ENCODE results near the gene PPP1R1B. TPM values are rescaled to one million over a fixed set of nuclear protein-coding genes. Genes with fewer than 3 reads are reported as not detected.
A peak's percentile ranks its signal among the peaks of the same experiment; 100 is the strongest.
"Not testable (repeated sequence)": the region's sequence is repeated elsewhere in the genome, so short reads cannot be mapped to it uniquely, and the experiment has no call there.

The PPP1R1B gene
- total RNA-seq = under 1 TPM in 1 of 3 donors, not detected in 2; 0.18 TPM

GRCh38 chr17:39626171-39627046, at the start of gene PPP1R1B:
Gene PPP1R1B (plus strand): TSS chr17:39626952. CDS start chr17:39627393, 441 bp downstream.
- Mint-ChIP-seq H3K4me3 (peak within 1 kb of the TSS; percentile 16), H3K4me1 (ENCODE audit: low read depth) (peaks cover 25% of the 10 kb centered on the region), H3K36me3 (ENCODE audit: insufficient read depth) (no peaks in the 10 kb centered on the region), H3K9me3 (no peaks in the 10 kb centered on the region), H3K27me3 (ENCODE audit: low read depth) (peaks cover 34% of the 10 kb centered on the region)
- DNase-seq (peak; percentile 27), ATAC-seq (no peak)

- peaks cover 7% of the 10 kb centered on the region for H3K27me3 Mint-ChIP-seq (ENCODE audit: low read depth)
- H3K4me3 Mint-ChIP-seq = no peak overlapping the region
- H3K36me3 Mint-ChIP-seq (ENCODE audit: insufficient read depth) = peaks cover 1% of the 10 kb centered on the region
- no peak for ATAC-seq
- H3K9me3 Mint-ChIP-seq = no peaks in the 10 kb centered on the region
- peaks cover 3% of the 10 kb centered on the region for H3K4me1 Mint-ChIP-seq (ENCODE audit: low read depth)
- no peak for DNase-seq
Measured at GRCh38 chr17:39578272-39578671, 48.5 kb upstream of the PPP1R1B start.

- peaks cover 4% of the 10 kb centered on the region for H3K27me3 Mint-ChIP-seq (ENCODE audit: low read depth)
Measured at GRCh38 chr17:39579318-39580081, 47.3 kb upstream of the PPP1R1B start.

GRCh38 chr17:39580082-39580468, 46.7 kb upstream of the PPP1R1B start:
- Mint-ChIP-seq H3K36me3 (ENCODE audit: insufficient read depth) (peaks cover 1% of the 10 kb centered on the region), H3K27me3 (ENCODE audit: low read depth) (peaks cover 4% of the 10 kb centered on the region), H3K4me1 (ENCODE audit: low read depth) (no peaks in the 10 kb centered on the region), H3K9me3 (no peaks in the 10 kb centered on the region), H3K4me3 (no peak overlapping the region)
- DNase-seq = no peak
- no peak for ATAC-seq

More at GRCh38 chr17:39579318-39580081, 47.3 kb upstream of the PPP1R1B start:
- ATAC-seq (no peak), DNase-seq (no peak)
- Mint-ChIP-seq H3K4me3 (no peak overlapping the region), H3K9me3 (no peaks in the 10 kb centered on the region), H3K36me3 (ENCODE audit: insufficient read depth) (peaks cover 1% of the 10 kb centered on the region), H3K4me1 (ENCODE audit: low read depth) (no peaks in the 10 kb centered on the region)

- H3K36me3 Mint-ChIP-seq (ENCODE audit: insufficient read depth) = peaks cover 1% of the 10 kb centered on the region
- no peaks in the 10 kb centered on the region for H3K4me1 Mint-ChIP-seq (ENCODE audit: low read depth)
- peaks cover 4% of the 10 kb centered on the region for H3K27me3 Mint-ChIP-seq (ENCODE audit: low read depth)
- no peaks in the 10 kb centered on the region for H3K9me3 Mint-ChIP-seq
- no peak for ATAC-seq
- DNase-seq = no peak
- H3K4me3 Mint-ChIP-seq = no peak overlapping the region
Measured at GRCh38 chr17:39581071-39581758, 45.5 kb upstream of the PPP1R1B start.

- no peaks in the 10 kb centered on the region for H3K9me3 Mint-ChIP-seq
- ATAC-seq = no peak
Measured at GRCh38 chr17:39581759-39582085, 45.0 kb upstream of the PPP1R1B start.

GRCh38 chr17:39582658-39583057, 44.1 kb upstream of the PPP1R1B start:
- Mint-ChIP-seq H3K4me1 (ENCODE audit: low read depth) (no peaks in the 10 kb centered on the region), H3K36me3 (ENCODE audit: insufficient read depth) (peaks cover 1% of the 10 kb centered on the region), H3K9me3 (no peaks in the 10 kb centered on the region), H3K4me3 (no peak overlapping the region), H3K27me3 (ENCODE audit: low read depth) (peaks cover 4% of the 10 kb centered on the region)
- no peak for ATAC-seq
- DNase-seq = no peak

More at GRCh38 chr17:39581759-39582085, 45.0 kb upstream of the PPP1R1B start:
- peaks cover 4% of the 10 kb centered on the region for H3K27me3 Mint-ChIP-seq (ENCODE audit: low read depth)
- no peak for DNase-seq
- no peak overlapping the region for H3K4me3 Mint-ChIP-seq
- peaks cover 1% of the 10 kb centered on the region for H3K36me3 Mint-ChIP-seq (ENCODE audit: insufficient read depth)
- H3K4me1 Mint-ChIP-seq (ENCODE audit: low read depth) = no peaks in the 10 kb centered on the region

GRCh38 chr17:39590180-39590579, 36.6 kb upstream of the PPP1R1B start:
- not testable (repeated sequence) for H3K36me3 Mint-ChIP-seq (ENCODE audit: insufficient read depth); H3K4me1 Mint-ChIP-seq (ENCODE audit: low read depth); H3K9me3 Mint-ChIP-seq; H3K4me3 Mint-ChIP-seq; DNase-seq; ATAC-seq
- H3K27me3 Mint-ChIP-seq (ENCODE audit: low read depth) = peaks cover 53% of the 10 kb centered on the region

- Mint-ChIP-seq H3K4me3 (no peak overlapping the region), H3K9me3 (no peaks in the 10 kb centered on the region), H3K36me3 (ENCODE audit: insufficient read depth) (no peaks in the 10 kb centered on the region), H3K4me1 (ENCODE audit: low read depth) (peaks cover 3% of the 10 kb centered on the region), H3K27me3 (ENCODE audit: low read depth) (peaks cover 71% of the 10 kb centered on the region)
- ATAC-seq (no peak), DNase-seq (peak; percentile 20)
Measured at GRCh38 chr17:39591958-39592954, 34.5 kb upstream of the PPP1R1B start.

GRCh38 chr17:39593371-39593770, 33.4 kb upstream of the PPP1R1B start:
- H3K9me3 Mint-ChIP-seq = no peaks in the 10 kb centered on the region
- peaks cover 79% of the 10 kb centered on the region for H3K27me3 Mint-ChIP-seq (ENCODE audit: low read depth)
- ATAC-seq (no peak), DNase-seq (no peak)
- no peaks in the 10 kb centered on the region for H3K36me3 Mint-ChIP-seq (ENCODE audit: insufficient read depth)
- no peak overlapping the region for H3K4me3 Mint-ChIP-seq
- peaks cover 11% of the 10 kb centered on the region for H3K4me1 Mint-ChIP-seq (ENCODE audit: low read depth)

- H3K9me3 Mint-ChIP-seq = no peaks in the 10 kb centered on the region
- no peak overlapping the region for H3K4me3 Mint-ChIP-seq
- no peaks in the 10 kb centered on the region for H3K36me3 Mint-ChIP-seq (ENCODE audit: insufficient read depth)
- peaks cover 85% of the 10 kb centered on the region for H3K27me3 Mint-ChIP-seq (ENCODE audit: low read depth)
- DNase-seq (no peak), ATAC-seq (no peak)
- peaks cover 19% of the 10 kb centered on the region for H3K4me1 Mint-ChIP-seq (ENCODE audit: low read depth)
Measured at GRCh38 chr17:39595294-39595693, 31.5 kb upstream of the PPP1R1B start.

GRCh38 chr17:39595928-39596510, 30.7 kb upstream of the PPP1R1B start:
- no peaks in the 10 kb centered on the region for H3K36me3 Mint-ChIP-seq (ENCODE audit: insufficient read depth)
- peaks cover 86% of the 10 kb centered on the region for H3K27me3 Mint-ChIP-seq (ENCODE audit: low read depth)
- no peak overlapping the region for H3K4me3 Mint-ChIP-seq
- no peak for DNase-seq
- no peak for ATAC-seq
- no peaks in the 10 kb centered on the region for H3K9me3 Mint-ChIP-seq
- H3K4me1 Mint-ChIP-seq (ENCODE audit: low read depth) = peaks cover 19% of the 10 kb centered on the region

GRCh38 chr17:39596543-39597267, 30.0 kb upstream of the PPP1R1B start:
- H3K9me3 Mint-ChIP-seq = no peaks in the 10 kb centered on the region
- H3K4me1 Mint-ChIP-seq (ENCODE audit: low read depth) = peaks cover 19% of the 10 kb centered on the region
- no peak overlapping the region for H3K4me3 Mint-ChIP-seq
- peaks cover 87% of the 10 kb centered on the region for H3K27me3 Mint-ChIP-seq (ENCODE audit: low read depth)
- DNase-seq (no peak), ATAC-seq (no peak)
- H3K36me3 Mint-ChIP-seq (ENCODE audit: insufficient read depth) = no peaks in the 10 kb centered on the region

Data from activated T-cell treated with anti-CD3 and anti-CD28 coated beads, Interleukin-2, amount 50 U/mL, for 4 hours (primary cell).